Measurements from ENCODE around the gene KASH5.

KASH5 gene

GRCh38 chr19:49395581-49396407 lies 7.7 kb downstream of the KASH5 start:
- DNase-seq (ENCODE audit: low spot score), result no peak

GRCh38 chr19:49396738-49397505 lies 8.9 kb downstream of the KASH5 start:
- no peak for DNase-seq (ENCODE audit: low spot score)

GRCh38 chr19:49398001-49398615 lies 10.1 kb downstream of the KASH5 start:
- DNase-seq (ENCODE audit: low spot score), result no peak

GRCh38 chr19:49398931-49399330 lies 10.9 kb downstream of the KASH5 start:
- DNase-seq (ENCODE audit: low spot score), result no peak

- DNase-seq (ENCODE audit: low spot score), result no peak
Measured at GRCh38 chr19:49400029-49400428, 12.0 kb downstream of the KASH5 start.

- no peak for DNase-seq (ENCODE audit: low spot score)
Measured at GRCh38 chr19:49403404-49404187, 15.5 kb downstream of the KASH5 start.

GRCh38 chr19:49407079-49407478 lies 19.0 kb downstream of the KASH5 start:
- DNase-seq (ENCODE audit: low spot score), result no peak

- no peak for DNase-seq (ENCODE audit: low spot score)
Measured at GRCh38 chr19:49407482-49408015, 19.5 kb downstream of the KASH5 start.

GRCh38 chr19:49408816-49409440 lies 20.9 kb downstream of the KASH5 start:
- DNase-seq (ENCODE audit: low spot score), result no peak

- DNase-seq (ENCODE audit: low spot score), result no peak
Measured at GRCh38 chr19:49409441-49410029, 21.5 kb downstream of the KASH5 start.

GRCh38 chr19:49411681-49412326 lies 23.8 kb downstream of the KASH5 start:
- DNase-seq (ENCODE audit: low spot score), result no peak

- no peak for DNase-seq (ENCODE audit: low spot score)
Measured at GRCh38 chr19:49413348-49413747, 25.3 kb downstream of the KASH5 start.

- no peak for DNase-seq (ENCODE audit: low spot score)
Measured at GRCh38 chr19:49414256-49414655, 26.2 kb downstream of the KASH5 start.

GRCh38 chr19:49415102-49415809 lies 27.2 kb downstream of the KASH5 start:
- no peak for DNase-seq (ENCODE audit: low spot score)

GRCh38 chr19:49415810-49416200 lies 27.8 kb downstream of the KASH5 start:
- no peak for DNase-seq (ENCODE audit: low spot score)

- no peak for DNase-seq (ENCODE audit: low spot score)
Measured at GRCh38 chr19:49417088-49417487, 29.0 kb downstream of the KASH5 start.

- DNase-seq (ENCODE audit: low spot score), result no peak
Measured at GRCh38 chr19:49418511-49418910, 30.5 kb downstream of the KASH5 start.

- no peak for DNase-seq (ENCODE audit: low spot score)
Measured at GRCh38 chr19:49419173-49419572, 31.1 kb downstream of the KASH5 start.

- no peak for DNase-seq (ENCODE audit: low spot score)
Measured at GRCh38 chr19:49420227-49420626, 32.2 kb downstream of the KASH5 start.
